Naive thymus-derived CD4-positive, alpha-beta T cell (primary cell): Measurements from ENCODE around the gene TIMM22. TPM values are rescaled to one million over a fixed set of nuclear protein-coding genes. Genes with fewer than 3 reads are reported as not detected.

Experiments
- ATAC-seq: fragments of 150-1000 bp; cut with Tn5 transposase; 2 replicates; pipeline ENCODE4 v1.10.0; 2021; ENCODE audit warnings: mild to moderate bottlenecking, moderate library complexity
- CTCF ChIA-PET: fragments of 350-600 bp; sonication (Branson Sonifier 250); formaldehyde crosslinking; loops from one replicate; lab custom pipeline; 2021; ENCODE audit warnings: antibody characterized with exemption; lab: Charles Lee
- POLR2A ChIA-PET: fragments of 350-600 bp; sonication (Branson Sonifier 250); formaldehyde crosslinking; loops from one replicate; lab custom pipeline; 2021; ENCODE audit warnings: antibody characterized with exemption, inconsistent platforms; lab: Charles Lee
- DNase-seq, 9 donors: peaks; one replicate each; pipeline versions ENCODE4 v3.0.0 to v3.0.0-alpha.2; 2020 to 2022; ENCODE audit warnings: mixed read lengths in 1 of 9
- H3K27ac ChIP-seq: one replicate; pipeline ENCODE4 v1.7.0; 2013; ENCODE audit warnings: mild to moderate bottlenecking, low read depth, low read length, moderate library complexity
- H3K27me3 ChIP-seq, 2 donors: one replicate each; pipeline ENCODE4 v1.7.0; 2013; ENCODE audit warnings: low read length in 2 of 2, mild to moderate bottlenecking in 2 of 2, moderate library complexity in 2 of 2; ENCODE audit not compliant: control insufficient read depth in 2 of 2, insufficient read depth in 2 of 2
- H3K36me3 ChIP-seq, 3 experiments: 1 replicate in 2 of 3; 2 replicates in 1 of 3; pipeline ENCODE4 v1.7.0; 2013; ENCODE audit warnings: low read length in 3 of 3, mild to moderate bottlenecking in 3 of 3, moderate library complexity in 1 of 3; ENCODE audit not compliant: insufficient read depth in 3 of 3, control insufficient read depth in 2 of 3
- H3K4me1 ChIP-seq, 2 donors: one replicate each; pipeline ENCODE4 v1.7.0; 2013; ENCODE audit warnings: low read length in 2 of 2, mild to moderate bottlenecking in 2 of 2, moderate library complexity in 1 of 2; ENCODE audit not compliant: control insufficient read depth in 2 of 2, insufficient read depth in 2 of 2
- H3K4me3 ChIP-seq: 2 replicates; pipeline ENCODE4 v1.7.0; 2013; ENCODE audit warnings: mild to moderate bottlenecking, low read length
- H3K9me3 ChIP-seq, 3 experiments: 1 replicate in 2 of 3; 2 replicates in 1 of 3; pipeline ENCODE4 v1.7.0; 2013; ENCODE audit warnings: low read length in 3 of 3; ENCODE audit not compliant: control insufficient read depth in 2 of 3
- H3K27ac Mint-ChIP-seq, 9 donors: one replicate each; pipeline ENCODE4 v1.8.0; 2020 to 2022; ENCODE audit warnings: mixed read lengths in 9 of 9, mild to moderate bottlenecking in 8 of 9, moderate library complexity in 5 of 9, inconsistent platforms in 2 of 9
- H3K27me3 Mint-ChIP-seq, 5 donors: one replicate each; pipeline ENCODE4 v1.8.0; 2021 to 2022; ENCODE audit warnings: mixed read lengths in 5 of 5, mild to moderate bottlenecking in 1 of 5
- H3K36me3 Mint-ChIP-seq, 5 donors: one replicate each; pipeline ENCODE4 v1.8.0; 2020 to 2022; ENCODE audit warnings: mixed read lengths in 5 of 5, mild to moderate bottlenecking in 3 of 5, inconsistent platforms in 1 of 5
- H3K4me1 Mint-ChIP-seq, 7 donors: one replicate each; pipeline ENCODE4 v1.8.0; 2020 to 2022; ENCODE audit warnings: mixed read lengths in 7 of 7, mild to moderate bottlenecking in 3 of 7, inconsistent platforms in 1 of 7
- H3K4me3 Mint-ChIP-seq, 10 donors: one replicate each; pipeline ENCODE4 v1.8.0; 2020 to 2022; ENCODE audit warnings: mild to moderate bottlenecking in 10 of 10, mixed read lengths in 10 of 10, moderate library complexity in 6 of 10, inconsistent platforms in 2 of 10
- H3K9me3 Mint-ChIP-seq, 11 donors: one replicate each; pipeline ENCODE4 v1.8.0; 2020 to 2022; ENCODE audit warnings: mixed read lengths in 11 of 11, mild to moderate bottlenecking in 4 of 11, inconsistent platforms in 1 of 11, moderate library complexity in 1 of 11
- intact Hi-C, 2 donors: fragments of 100-400 bp; cut with micrococcal nuclease; formaldehyde crosslinking; loops; one replicate each; pipeline ENCODE4 v1.15.1; 2023
- polyA plus RNA-seq, 2 donors: library from polyadenylated mRNA; unstranded; fragments of 300-500 nt; fragmentation: Illumina TruSeq; gene quantifications; one replicate each; pipeline ENCODE4 v1.2.3, GENCODE V29; 2021
- total RNA-seq, 6 experiments: library from RNA in 5 of 6; stranded (reverse) in 5 of 6; gene quantifications; 1 replicate in 5 of 6; 2 replicates in 1 of 6; pipeline ENCODE4 v1.2.3 and lab custom pipeline; 2021 to 2026

Gene TIMM22
- total and polyA plus RNA-seq, 7 experiments from 2014 or later, result 8.3 to 27.9 (median 13.0) TPM

GRCh38 chr17:1011760-1012735 is 15.1 kb downstream of the TIMM22 start:
- Mint-ChIP-seq H3K4me3 (no peak overlapping the region), H3K9me3 (no peaks in the 10 kb centered on the region), H3K36me3 (peaks cover 0 to 5% (median 0%) of the 10 kb centered on the region in 5 donors), H3K4me1 (no peaks in the 10 kb centered on the region), H3K27me3 (no peaks in the 10 kb centered on the region), H3K27ac (no peak overlapping the region)
- DNase-seq (no peak), ATAC-seq (peak; percentile 8)
- no peak overlapping the region for H3K4me3 ChIP-seq
- CTCF ChIA-PET, result no interaction called here
- intact Hi-C loops, result no loop called here
- H3K27me3 ChIP-seq, result no peaks in the 10 kb centered on the region
- H3K27ac ChIP-seq, result no peak overlapping the region
- POLR2A ChIA-PET, result interaction anchor here (0.5 kb wide), 1 partner anchor 13 kb away, joined by 3 read pairs; no protein-coding TSS in a partner anchor
- no peaks in the 10 kb centered on the region for H3K9me3 ChIP-seq
- no peaks in the 10 kb centered on the region for H3K4me1 ChIP-seq
- peaks cover 0 to 67% (median 7%) of the 10 kb centered on the region in 3 experiments for H3K36me3 ChIP-seq

GRCh38 chr17:1012823-1013728 is 16.1 kb downstream of the TIMM22 start:
- Histone ChIP-seq H3K27ac (no peak overlapping the region), H3K36me3 (peaks cover 0 to 57% (median 7%) of the 10 kb centered on the region in 3 experiments), H3K27me3 (no peaks in the 10 kb centered on the region), H3K4me1 (no peaks in the 10 kb centered on the region), H3K4me3 (no peak overlapping the region), H3K9me3 (no peaks in the 10 kb centered on the region)
- H3K4me1 Mint-ChIP-seq, result no peaks in the 10 kb centered on the region
- intact Hi-C loops, result no loop called here
- no peak overlapping the region for H3K27ac Mint-ChIP-seq
- no peaks in the 10 kb centered on the region for H3K9me3 Mint-ChIP-seq
- no peak overlapping the region for H3K4me3 Mint-ChIP-seq
- ATAC-seq, result no peak
- no peak for DNase-seq
- POLR2A ChIA-PET, result no interaction called here
- peaks cover 0 to 5% (median 0%) of the 10 kb centered on the region in 5 donors for H3K36me3 Mint-ChIP-seq
- H3K27me3 Mint-ChIP-seq, result no peaks in the 10 kb centered on the region
- CTCF ChIA-PET, result no interaction called here

- peaks cover 0 to 5% (median 0%) of the 10 kb centered on the region in 5 donors for H3K36me3 Mint-ChIP-seq
- ATAC-seq (no peak), DNase-seq (no peak)
- H3K4me3 ChIP-seq, result no peak overlapping the region
- H3K9me3 Mint-ChIP-seq, result no peaks in the 10 kb centered on the region
- intact Hi-C loops, result no loop called here
- H3K4me1 Mint-ChIP-seq, result no peaks in the 10 kb centered on the region
- ChIA-PET CTCF (no interaction called here), POLR2A (no interaction called here)
- no peak overlapping the region for H3K4me3 Mint-ChIP-seq
- no peaks in the 10 kb centered on the region for H3K9me3 ChIP-seq
- H3K36me3 ChIP-seq, result peaks cover 0 to 50% (median 7%) of the 10 kb centered on the region in 3 experiments
- no peaks in the 10 kb centered on the region for H3K27me3 Mint-ChIP-seq
- no peak overlapping the region for H3K27ac Mint-ChIP-seq
- no peaks in the 10 kb centered on the region for H3K27me3 ChIP-seq
- no peak overlapping the region for H3K27ac ChIP-seq
- no peaks in the 10 kb centered on the region for H3K4me1 ChIP-seq
Measured at GRCh38 chr17:1013729-1014090, 16.8 kb downstream of the TIMM22 start.

GRCh38 chr17:1018547-1018946 is 21.6 kb downstream of the TIMM22 start:
- H3K27ac Mint-ChIP-seq, result no peak overlapping the region
- no peak overlapping the region for H3K4me3 ChIP-seq
- ATAC-seq (no peak), DNase-seq (no peak)
- no peaks in the 10 kb centered on the region for H3K27me3 Mint-ChIP-seq
- H3K36me3 ChIP-seq, result peaks cover 0 to 6% (median 0%) of the 10 kb centered on the region in 3 experiments
- peaks cover 0 to 6% (median 0%) of the 10 kb centered on the region in 7 donors for H3K4me1 Mint-ChIP-seq
- no peak overlapping the region for H3K4me3 Mint-ChIP-seq
- no peak overlapping the region for H3K27ac ChIP-seq
- no peaks in the 10 kb centered on the region for H3K27me3 ChIP-seq
- H3K9me3 Mint-ChIP-seq, result no peaks in the 10 kb centered on the region
- intact Hi-C loops, result no loop called here
- no peaks in the 10 kb centered on the region for H3K4me1 ChIP-seq
- H3K9me3 ChIP-seq, result no peaks in the 10 kb centered on the region
- ChIA-PET CTCF (interaction anchor here (0.6 kb wide), 1 partner anchor 561 kb away, joined by 5 read pairs; no protein-coding TSS in a partner anchor), POLR2A (no interaction called here)
- peaks cover 0 to 6% (median 0%) of the 10 kb centered on the region in 5 donors for H3K36me3 Mint-ChIP-seq

GRCh38 chr17:1019451-1019850 is 22.5 kb downstream of the TIMM22 start:
- H3K27ac Mint-ChIP-seq, result peak overlapping the region in 1 of 9 donors; percentile 62
- no peaks in the 10 kb centered on the region for H3K9me3 Mint-ChIP-seq
- Histone ChIP-seq H3K36me3 (peaks cover 0 to 4% (median 0%) of the 10 kb centered on the region in 3 experiments), H3K9me3 (no peaks in the 10 kb centered on the region), H3K4me3 (no peak overlapping the region), H3K4me1 (no peaks in the 10 kb centered on the region), H3K27me3 (no peaks in the 10 kb centered on the region), H3K27ac (no peak overlapping the region)
- peaks cover 0 to 6% (median 0%) of the 10 kb centered on the region in 7 donors for H3K4me1 Mint-ChIP-seq
- peaks cover 0 to 6% (median 0%) of the 10 kb centered on the region in 5 donors for H3K36me3 Mint-ChIP-seq
- no peak overlapping the region for H3K4me3 Mint-ChIP-seq
- ChIA-PET CTCF (no interaction called here), POLR2A (no interaction called here)
- no peak for ATAC-seq
- no peaks in the 10 kb centered on the region for H3K27me3 Mint-ChIP-seq
- intact Hi-C loops, result no loop called here
- no peak for DNase-seq

GRCh38 chr17:1021147-1021546 is 24.2 kb downstream of the TIMM22 start:
- no peaks in the 10 kb centered on the region for H3K9me3 ChIP-seq
- CTCF ChIA-PET, result no interaction called here
- no peak overlapping the region for H3K27ac ChIP-seq
- intact Hi-C loops, result no loop called here
- Mint-ChIP-seq H3K36me3 (peaks cover 0 to 14% (median 0%) of the 10 kb centered on the region in 5 donors), H3K27me3 (no peaks in the 10 kb centered on the region), H3K4me3 (no peak overlapping the region), H3K4me1 (peaks cover 0 to 14% (median 0%) of the 10 kb centered on the region in 7 donors), H3K9me3 (no peaks in the 10 kb centered on the region), H3K27ac (no peak overlapping the region)
- POLR2A ChIA-PET, result no interaction called here
- DNase-seq (no peak), ATAC-seq (no peak)
- no peaks in the 10 kb centered on the region for H3K27me3 ChIP-seq
- no peak overlapping the region for H3K4me3 ChIP-seq
- H3K36me3 ChIP-seq, result peaks cover 0 to 5% (median 0%) of the 10 kb centered on the region in 3 experiments
- no peaks in the 10 kb centered on the region for H3K4me1 ChIP-seq
